ENCODE data around the gene PUM1.

Gene PUM1

GRCh38 chr1:30894508-30894973 lies 171.0 kb downstream of the PUM1 start:
- no peak for ATAC-seq
- no peak for DNase-seq
- H3K36me3 Mint-ChIP-seq (ENCODE audit: low read depth): no peaks in the 10 kb centered on the region
- H3K27ac Mint-ChIP-seq: no peak overlapping the region
- no peaks in the 10 kb centered on the region for H3K4me1 Mint-ChIP-seq
- peaks cover 21% of the 10 kb centered on the region for H3K27me3 Mint-ChIP-seq
- H3K4me3 Mint-ChIP-seq: no peak overlapping the region
- peaks cover 3% of the 10 kb centered on the region for H3K9me3 Mint-ChIP-seq

GRCh38 chr1:30893776-30894507 lies 171.6 kb downstream of the PUM1 start:
- no peaks in the 10 kb centered on the region for H3K4me1 Mint-ChIP-seq
- peaks cover 21% of the 10 kb centered on the region for H3K27me3 Mint-ChIP-seq

GRCh38 chr1:30892671-30893073 lies 172.8 kb downstream of the PUM1 start:
- H3K9me3 Mint-ChIP-seq: peaks cover 3% of the 10 kb centered on the region
- ATAC-seq (no peak), DNase-seq (no peak)
- no peaks in the 10 kb centered on the region for H3K36me3 Mint-ChIP-seq (ENCODE audit: low read depth)
- H3K4me3 Mint-ChIP-seq: no peak overlapping the region
- H3K4me1 Mint-ChIP-seq: no peaks in the 10 kb centered on the region
- H3K27ac Mint-ChIP-seq: no peak overlapping the region
- H3K27me3 Mint-ChIP-seq: peaks cover 21% of the 10 kb centered on the region

More at GRCh38 chr1:30893776-30894507, 171.6 kb downstream of the PUM1 start:
- no peak for ATAC-seq
- H3K36me3 Mint-ChIP-seq (ENCODE audit: low read depth): no peaks in the 10 kb centered on the region
- H3K9me3 Mint-ChIP-seq: peaks cover 3% of the 10 kb centered on the region
- no peak overlapping the region for H3K27ac Mint-ChIP-seq
- DNase-seq: no peak
- H3K4me3 Mint-ChIP-seq: no peak overlapping the region

- H3K27ac Mint-ChIP-seq: no peak overlapping the region
- H3K4me1 Mint-ChIP-seq: no peaks in the 10 kb centered on the region
- peaks cover 21% of the 10 kb centered on the region for H3K27me3 Mint-ChIP-seq
- peaks cover 3% of the 10 kb centered on the region for H3K9me3 Mint-ChIP-seq
- ATAC-seq (no peak), DNase-seq (no peak)
- no peak overlapping the region for H3K4me3 Mint-ChIP-seq
- H3K36me3 Mint-ChIP-seq (ENCODE audit: low read depth): no peaks in the 10 kb centered on the region
Observed at GRCh38 chr1:30891227-30891552, 174.3 kb downstream of the PUM1 start.

GRCh38 chr1:30890502-30891226 lies 174.9 kb downstream of the PUM1 start:
- no peak overlapping the region for H3K27ac Mint-ChIP-seq
- DNase-seq (no peak), ATAC-seq (no peak)
- H3K4me1 Mint-ChIP-seq: peaks cover 2% of the 10 kb centered on the region
- no peaks in the 10 kb centered on the region for H3K36me3 Mint-ChIP-seq (ENCODE audit: low read depth)
- no peak overlapping the region for H3K4me3 Mint-ChIP-seq
- peaks cover 18% of the 10 kb centered on the region for H3K27me3 Mint-ChIP-seq
- H3K9me3 Mint-ChIP-seq: peaks cover 3% of the 10 kb centered on the region

GRCh38 chr1:30889511-30889910 lies 176.0 kb downstream of the PUM1 start:
- Mint-ChIP-seq H3K4me1 (peaks cover 2% of the 10 kb centered on the region), H3K27ac (no peak overlapping the region), H3K9me3 (peaks cover 3% of the 10 kb centered on the region), H3K36me3 (ENCODE audit: low read depth) (no peaks in the 10 kb centered on the region), H3K4me3 (no peak overlapping the region), H3K27me3 (peaks cover 21% of the 10 kb centered on the region)
- no peak for ATAC-seq
- no peak for DNase-seq

GRCh38 chr1:30888975-30889374 lies 176.5 kb downstream of the PUM1 start:
- Mint-ChIP-seq H3K27ac (no peak overlapping the region), H3K4me3 (no peak overlapping the region), H3K4me1 (peaks cover 2% of the 10 kb centered on the region), H3K36me3 (ENCODE audit: low read depth) (no peaks in the 10 kb centered on the region), H3K27me3 (peaks cover 24% of the 10 kb centered on the region), H3K9me3 (peaks cover 1% of the 10 kb centered on the region)
- ATAC-seq: no peak
- no peak for DNase-seq

GRCh38 chr1:30888391-30888790 lies 177.1 kb downstream of the PUM1 start:
- H3K4me3 Mint-ChIP-seq: no peak overlapping the region
- peaks cover 24% of the 10 kb centered on the region for H3K27me3 Mint-ChIP-seq
- no peaks in the 10 kb centered on the region for H3K9me3 Mint-ChIP-seq
- peaks cover 2% of the 10 kb centered on the region for H3K4me1 Mint-ChIP-seq
- no peak overlapping the region for H3K27ac Mint-ChIP-seq
- DNase-seq: no peak
- no peak for ATAC-seq
- H3K36me3 Mint-ChIP-seq (ENCODE audit: low read depth): no peaks in the 10 kb centered on the region

GRCh38 chr1:30887485-30888315 lies 177.8 kb downstream of the PUM1 start:
- ATAC-seq (no peak), DNase-seq (no peak)
- Mint-ChIP-seq H3K4me1 (peaks cover 2% of the 10 kb centered on the region), H3K36me3 (ENCODE audit: low read depth) (no peaks in the 10 kb centered on the region), H3K27me3 (peaks cover 26% of the 10 kb centered on the region), H3K4me3 (no peak overlapping the region), H3K9me3 (no peaks in the 10 kb centered on the region), H3K27ac (no peak overlapping the region)

GRCh38 chr1:30886710-30887428 lies 178.6 kb downstream of the PUM1 start:
- Mint-ChIP-seq H3K36me3 (ENCODE audit: low read depth) (no peaks in the 10 kb centered on the region), H3K4me1 (peaks cover 2% of the 10 kb centered on the region), H3K9me3 (no peaks in the 10 kb centered on the region), H3K4me3 (no peak overlapping the region), H3K27ac (no peak overlapping the region), H3K27me3 (peaks cover 24% of the 10 kb centered on the region)
- no peak for DNase-seq
- no peak for ATAC-seq

GRCh38 chr1:30885570-30886522 lies 179.7 kb downstream of the PUM1 start:
- Mint-ChIP-seq H3K4me3 (no peak overlapping the region), H3K4me1 (peaks cover 4% of the 10 kb centered on the region), H3K27me3 (peaks cover 27% of the 10 kb centered on the region), H3K27ac (no peak overlapping the region), H3K9me3 (no peaks in the 10 kb centered on the region), H3K36me3 (ENCODE audit: low read depth) (no peaks in the 10 kb centered on the region)
- ATAC-seq (no peak), DNase-seq (no peak)

GRCh38 chr1:30884723-30885122 lies 180.8 kb downstream of the PUM1 start:
- DNase-seq (no peak), ATAC-seq (no peak)
- peaks cover 4% of the 10 kb centered on the region for H3K4me1 Mint-ChIP-seq
- H3K9me3 Mint-ChIP-seq: no peaks in the 10 kb centered on the region
- no peak overlapping the region for H3K4me3 Mint-ChIP-seq
- H3K36me3 Mint-ChIP-seq (ENCODE audit: low read depth): no peaks in the 10 kb centered on the region
- H3K27ac Mint-ChIP-seq: no peak overlapping the region
- H3K27me3 Mint-ChIP-seq: peaks cover 25% of the 10 kb centered on the region

- H3K4me1 Mint-ChIP-seq: peaks cover 4% of the 10 kb centered on the region
- ATAC-seq (no peak), DNase-seq (no peak)
- H3K36me3 Mint-ChIP-seq (ENCODE audit: low read depth): no peaks in the 10 kb centered on the region
- H3K27ac Mint-ChIP-seq: no peak overlapping the region
- peaks cover 27% of the 10 kb centered on the region for H3K27me3 Mint-ChIP-seq
- no peak overlapping the region for H3K4me3 Mint-ChIP-seq
- H3K9me3 Mint-ChIP-seq: no peaks in the 10 kb centered on the region
Observed at GRCh38 chr1:30883389-30884172, 181.9 kb downstream of the PUM1 start.
